ENCODE data around the gene CSTPP1. TPM values are rescaled to one million over a fixed set of nuclear protein-coding genes. Genes with fewer than 3 reads are reported as not detected.
"Not testable (repeated sequence)": the region's sequence is repeated elsewhere in the genome, so short reads cannot be mapped to it uniquely, and the experiment has no call there.

The CSTPP1 gene
- total RNA-seq, 1 donor from 2014 or later, result 29.9 TPM

GRCh38 chr11:47107744-47108143 is 171.2 kb downstream of the CSTPP1 start:
- intact Hi-C loops (cut with micrococcal nuclease), result no loop called here
- ChIA-PET CTCF (no interaction called here), POLR2A (no interaction called here)
- no peaks in the 10 kb centered on the region for H3K36me3 Mint-ChIP-seq (ENCODE audit: low read depth)
- peaks cover 8% of the 10 kb centered on the region for H3K4me1 Mint-ChIP-seq
- H3K4me3 Mint-ChIP-seq, result no peak overlapping the region
- no peaks in the 10 kb centered on the region for H3K9me3 Mint-ChIP-seq
- no peak for ATAC-seq (ENCODE audit: low read depth)
- TF ChIP-seq, protein P1, sequence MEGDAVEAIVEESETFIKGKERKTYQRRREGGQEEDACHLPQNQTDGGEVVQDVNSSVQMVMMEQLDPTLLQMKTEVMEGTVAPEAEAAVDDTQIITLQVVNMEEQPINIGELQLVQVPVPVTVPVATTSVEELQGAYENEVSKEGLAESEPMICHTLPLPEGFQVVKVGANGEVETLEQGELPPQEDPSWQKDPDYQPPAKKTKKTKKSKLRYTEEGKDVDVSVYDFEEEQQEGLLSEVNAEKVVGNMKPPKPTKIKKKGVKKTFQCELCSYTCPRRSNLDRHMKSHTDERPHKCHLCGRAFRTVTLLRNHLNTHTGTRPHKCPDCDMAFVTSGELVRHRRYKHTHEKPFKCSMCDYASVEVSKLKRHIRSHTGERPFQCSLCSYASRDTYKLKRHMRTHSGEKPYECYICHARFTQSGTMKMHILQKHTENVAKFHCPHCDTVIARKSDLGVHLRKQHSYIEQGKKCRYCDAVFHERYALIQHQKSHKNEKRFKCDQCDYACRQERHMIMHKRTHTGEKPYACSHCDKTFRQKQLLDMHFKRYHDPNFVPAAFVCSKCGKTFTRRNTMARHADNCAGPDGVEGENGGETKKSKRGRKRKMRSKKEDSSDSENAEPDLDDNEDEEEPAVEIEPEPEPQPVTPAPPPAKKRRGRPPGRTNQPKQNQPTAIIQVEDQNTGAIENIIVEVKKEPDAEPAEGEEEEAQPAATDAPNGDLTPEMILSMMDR (IDR thresholded peaks at IDR 0.05), result no peak
- H3K27ac Mint-ChIP-seq, result no peak overlapping the region
- no peak for DNase-seq
- no peaks in the 10 kb centered on the region for H3K27me3 Mint-ChIP-seq

- no peaks in the 10 kb centered on the region for H3K9me3 Mint-ChIP-seq
- TF ChIP-seq, protein P1 (IDR thresholded peaks at IDR 0.05), result no peak
- DNase-seq (no peak), ATAC-seq (ENCODE audit: low read depth) (no peak)
- H3K36me3 Mint-ChIP-seq (ENCODE audit: low read depth), result no peaks in the 10 kb centered on the region
- intact Hi-C loops (cut with micrococcal nuclease), result no loop called here
- H3K27ac Mint-ChIP-seq, result no peak overlapping the region
- no peaks in the 10 kb centered on the region for H3K27me3 Mint-ChIP-seq
- no peak overlapping the region for H3K4me3 Mint-ChIP-seq
- CTCF ChIA-PET, result no interaction called here
- peaks cover 8% of the 10 kb centered on the region for H3K4me1 Mint-ChIP-seq
- POLR2A ChIA-PET, result no interaction called here
Observed at GRCh38 chr11:47108214-47108613, 171.7 kb downstream of the CSTPP1 start.

GRCh38 chr11:47109051-47109726 is 172.6 kb downstream of the CSTPP1 start:
- TF ChIP-seq, protein P1 (IDR thresholded peaks at IDR 0.05), result no peak
- ATAC-seq (ENCODE audit: low read depth) (no peak), DNase-seq (no peak)
- Mint-ChIP-seq H3K4me3 (no peak overlapping the region), H3K9me3 (no peaks in the 10 kb centered on the region), H3K36me3 (ENCODE audit: low read depth) (no peaks in the 10 kb centered on the region), H3K27me3 (no peaks in the 10 kb centered on the region), H3K27ac (no peak overlapping the region), H3K4me1 (peaks cover 8% of the 10 kb centered on the region)
- CTCF ChIA-PET, result no interaction called here
- POLR2A ChIA-PET, result no interaction called here
- intact Hi-C loops (cut with micrococcal nuclease), result no loop called here

- no peaks in the 10 kb centered on the region for H3K9me3 Mint-ChIP-seq
- DNase-seq (no peak), ATAC-seq (ENCODE audit: low read depth) (no peak)
- peaks cover 8% of the 10 kb centered on the region for H3K4me1 Mint-ChIP-seq
- CTCF ChIA-PET, result no interaction called here
- POLR2A ChIA-PET, result no interaction called here
- intact Hi-C loops (cut with micrococcal nuclease), result no loop called here
- no peaks in the 10 kb centered on the region for H3K36me3 Mint-ChIP-seq (ENCODE audit: low read depth)
- H3K27ac Mint-ChIP-seq, result no peak overlapping the region
- H3K27me3 Mint-ChIP-seq, result no peaks in the 10 kb centered on the region
- no peak overlapping the region for H3K4me3 Mint-ChIP-seq
- TF ChIP-seq, protein P1 (IDR thresholded peaks at IDR 0.05), result no peak
Observed at GRCh38 chr11:47109727-47110246, 173.2 kb downstream of the CSTPP1 start.

DNA sequence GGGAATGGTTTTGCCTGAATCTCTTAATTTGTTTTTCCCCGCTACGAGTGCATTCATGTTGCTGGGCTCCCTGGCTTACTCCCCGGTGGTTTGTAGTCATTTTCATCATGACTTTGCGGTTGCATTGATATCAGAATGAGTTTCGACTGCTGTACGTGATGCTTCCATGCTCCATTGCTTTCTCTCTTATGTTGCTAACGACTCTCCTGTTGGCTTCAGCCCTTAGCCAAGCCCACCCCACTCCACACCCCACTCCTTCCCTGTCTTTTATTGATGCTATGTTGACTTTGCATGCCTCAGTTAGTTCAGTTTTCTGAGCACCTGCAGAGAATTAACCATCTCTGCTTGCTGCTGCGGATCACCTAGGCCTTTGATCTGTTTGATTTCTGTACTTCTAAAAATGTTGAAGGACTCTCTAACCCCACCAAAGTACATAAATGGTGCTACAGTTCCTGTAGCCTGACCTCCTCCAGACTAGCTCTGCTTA is 174.8 kb downstream of the CSTPP1 start:
- no peak overlapping the region for H3K27ac Mint-ChIP-seq
- H3K4me1 Mint-ChIP-seq, result peaks cover 8% of the 10 kb centered on the region
- ChIA-PET POLR2A (interaction anchor here (0.6 kb wide), 1 partner anchor 63 kb away, joined by 14 read pairs; no protein-coding TSS in a partner anchor), CTCF (no interaction called here)
- no peak for DNase-seq
- peak; percentile 81 for ATAC-seq (ENCODE audit: low read depth)
- H3K36me3 Mint-ChIP-seq (ENCODE audit: low read depth), result no peaks in the 10 kb centered on the region
- TF ChIP-seq, protein P1 (IDR thresholded peaks at IDR 0.05), result no peak
- H3K4me3 Mint-ChIP-seq, result no peak overlapping the region
- intact Hi-C loops (cut with micrococcal nuclease), result no loop called here
- H3K9me3 Mint-ChIP-seq, result no peaks in the 10 kb centered on the region
- H3K27me3 Mint-ChIP-seq, result peaks cover 2% of the 10 kb centered on the region

DNA sequence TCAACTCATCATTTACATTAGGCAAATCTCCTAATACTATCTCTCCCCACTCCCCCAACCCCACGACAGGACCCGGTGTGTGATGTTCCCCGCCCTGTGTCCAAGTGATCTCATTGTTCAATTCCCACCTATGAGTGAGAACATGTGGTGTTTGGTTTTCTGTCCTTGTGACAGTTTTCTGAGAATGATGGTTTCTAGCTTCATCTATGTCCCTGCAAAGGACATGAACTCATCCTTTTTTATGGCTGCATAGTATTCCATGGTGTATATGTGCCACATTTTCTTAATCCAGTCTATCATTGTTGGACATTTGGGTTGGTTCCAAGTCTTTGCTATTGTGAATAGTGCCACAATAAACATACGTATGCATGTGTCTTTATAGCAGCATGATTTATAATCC is 176.4 kb downstream of the CSTPP1 start:
- H3K4me1 Mint-ChIP-seq; H3K9me3 Mint-ChIP-seq; intact Hi-C loops (cut with micrococcal nuclease); H3K4me3 Mint-ChIP-seq; POLR2A ChIA-PET; DNase-seq; CTCF ChIA-PET; H3K27ac Mint-ChIP-seq; H3K27me3 Mint-ChIP-seq; ATAC-seq (ENCODE audit: low read depth); H3K36me3 Mint-ChIP-seq (ENCODE audit: low read depth): not testable (repeated sequence)

- CTCF ChIA-PET, result interaction anchor here (1.1 kb wide), 1 partner anchor 42 kb away, joined by 3 read pairs; no protein-coding TSS in a partner anchor
- ATAC-seq (ENCODE audit: low read depth); H3K27ac Mint-ChIP-seq; H3K4me1 Mint-ChIP-seq; H3K4me3 Mint-ChIP-seq; H3K9me3 Mint-ChIP-seq; intact Hi-C loops (cut with micrococcal nuclease); H3K27me3 Mint-ChIP-seq; DNase-seq; H3K36me3 Mint-ChIP-seq (ENCODE audit: low read depth): not testable (repeated sequence)
- POLR2A ChIA-PET, result interaction anchor here (0.6 kb wide), 1 partner anchor 91 kb away, joined by 6 read pairs; no protein-coding TSS in a partner anchor
Observed at GRCh38 chr11:47118958-47119688, 182.6 kb downstream of the CSTPP1 start.
